ENCODE data around the gene CTDSPL2. TPM values are rescaled to one million over a fixed set of nuclear protein-coding genes. Genes with fewer than 3 reads are reported as not detected.

CTDSPL2 gene
- total RNA-seq, 1 donor from 2014 or later: 41.6 TPM

- TF ChIP-seq CTCF (IDR thresholded peaks at IDR 0.05; ENCODE audit: insufficient read depth, low read length, poor library complexity, severe bottlenecking): no peak
- no peaks in the 10 kb centered on the region for H3K36me3 ChIP-seq (ENCODE audit: control insufficient read depth, insufficient read depth, low read length)
- no peak overlapping the region for H3K4me3 ChIP-seq (ENCODE audit: low read depth, low read length)
- no peak for DNase-seq (ENCODE audit: low read depth)
- H3K27me3 ChIP-seq (ENCODE audit: control insufficient read depth, insufficient read depth, low read length): no peaks in the 10 kb centered on the region
Measured at GRCh38 chr15:44532689-44533088, 105.3 kb downstream of the CTDSPL2 start.

GRCh38 chr15:44535092-44535491, 107.7 kb downstream of the CTDSPL2 start:
- TF ChIP-seq CTCF (IDR thresholded peaks at IDR 0.05; ENCODE audit: insufficient read depth, low read length, poor library complexity, severe bottlenecking): no peak
- H3K27me3 ChIP-seq (ENCODE audit: control insufficient read depth, insufficient read depth, low read length): no peaks in the 10 kb centered on the region
- no peak overlapping the region for H3K4me3 ChIP-seq (ENCODE audit: low read depth, low read length)
- no peak for DNase-seq (ENCODE audit: low read depth)
- no peaks in the 10 kb centered on the region for H3K36me3 ChIP-seq (ENCODE audit: control insufficient read depth, insufficient read depth, low read length)

DNA sequence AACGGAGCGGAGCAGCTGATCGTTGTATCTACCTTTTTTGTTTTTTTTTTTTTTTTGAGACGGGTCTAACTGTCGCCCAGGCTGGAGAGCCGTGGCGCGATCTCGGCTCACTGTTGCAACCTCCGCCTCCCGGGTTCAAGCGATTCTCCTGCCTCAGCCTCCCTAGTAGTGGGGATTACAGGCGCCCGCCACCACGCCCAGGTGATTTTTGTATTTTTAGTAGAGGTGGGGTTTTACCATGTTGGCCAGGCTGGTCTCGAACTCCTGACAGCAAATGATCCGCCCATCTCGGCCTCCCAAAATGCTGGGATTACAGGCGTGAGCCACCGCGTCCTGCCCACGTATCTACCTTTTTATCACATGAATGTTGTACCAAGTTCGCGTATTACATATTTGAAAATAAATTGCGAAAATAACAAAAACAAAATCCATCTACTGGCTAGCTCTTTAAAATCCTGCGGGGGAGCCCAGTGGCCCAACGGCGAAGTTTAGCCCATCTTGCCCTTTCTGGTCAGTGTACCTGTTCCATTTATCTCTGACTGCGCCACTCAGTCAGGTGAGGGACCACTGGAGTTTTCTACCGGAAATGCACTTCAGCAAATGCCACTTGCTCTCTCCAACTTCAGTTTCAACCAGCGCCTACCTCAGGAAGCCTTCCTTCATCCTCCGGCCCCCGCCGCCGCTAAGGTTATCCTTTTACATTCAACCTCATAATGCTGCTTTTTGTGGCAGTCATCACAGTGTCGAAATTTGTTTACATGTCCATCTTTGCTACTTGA, 108.3 kb downstream of the CTDSPL2 start:
- no peak for TF ChIP-seq CTCF (IDR thresholded peaks at IDR 0.05; ENCODE audit: insufficient read depth, low read length, poor library complexity, severe bottlenecking)
- peak overlapping the region; percentile 75 for H3K4me3 ChIP-seq (ENCODE audit: low read depth, low read length)

GRCh38 chr15:44536302-44536961, 109.0 kb downstream of the CTDSPL2 start:
- H3K4me3 ChIP-seq (ENCODE audit: low read depth, low read length): peak overlapping the region; percentile 75
- DNase-seq (ENCODE audit: low read depth): peak; percentile 56
- no peaks in the 10 kb centered on the region for H3K27me3 ChIP-seq (ENCODE audit: control insufficient read depth, insufficient read depth, low read length)
- no peaks in the 10 kb centered on the region for H3K36me3 ChIP-seq (ENCODE audit: control insufficient read depth, insufficient read depth, low read length)
- TF ChIP-seq CTCF (IDR thresholded peaks at IDR 0.05; ENCODE audit: insufficient read depth, low read length, poor library complexity, severe bottlenecking): peak; percentile 49

More for the DNA sequence above, 108.3 kb downstream of the CTDSPL2 start:
- no peak for DNase-seq (ENCODE audit: low read depth)
- Histone ChIP-seq H3K36me3 (ENCODE audit: control insufficient read depth, insufficient read depth, low read length) (no peaks in the 10 kb centered on the region), H3K27me3 (ENCODE audit: control insufficient read depth, insufficient read depth, low read length) (no peaks in the 10 kb centered on the region)

GRCh38 chr15:44536962-44537734, 109.7 kb downstream of the CTDSPL2 start, which contains the start of gene EIF3J:
EIF3J (plus strand) TSS chr15:44537147; CDS start chr15:44537195, 48 bp downstream.
- DNase-seq (ENCODE audit: low read depth): peak; percentile 88
- Histone ChIP-seq H3K4me3 (ENCODE audit: low read depth, low read length) (peak within 1 kb of the TSS; percentile 80), H3K36me3 (ENCODE audit: control insufficient read depth, insufficient read depth, low read length) (no peaks in the 10 kb centered on the region), H3K27me3 (ENCODE audit: control insufficient read depth, insufficient read depth, low read length) (no peaks in the 10 kb centered on the region)
- TF ChIP-seq CTCF (IDR thresholded peaks at IDR 0.05; ENCODE audit: insufficient read depth, low read length, poor library complexity, severe bottlenecking): no peak

Data from kidney epithelial cell (primary cell).